Progenitor cell of endocrine pancreas (in vitro differentiated cells): ENCODE measurements around the gene ACTA2. TPM values are rescaled to one million over a fixed set of nuclear protein-coding genes. Genes with fewer than 3 reads are reported as not detected.
"Not testable (repeated sequence)": the region's sequence is repeated elsewhere in the genome, so short reads cannot be mapped to it uniquely, and the experiment has no call there.

ENCODE experiments used
- DNase-seq: peaks from one replicate; pipeline ENCODE4 v3.0.0; 2021; ENCODE audit warnings: low spot score; ENCODE audit not compliant: unreplicated experiment
- H3K27ac Mint-ChIP-seq: 2 replicates; pipeline ENCODE4 v1.8.0; 2021; ENCODE audit warnings: mild to moderate bottlenecking, moderate library complexity, mixed read lengths
- H3K27me3 Mint-ChIP-seq: 2 replicates; pipeline ENCODE4 v1.8.0; 2021; ENCODE audit warnings: mixed read lengths
- H3K36me3 Mint-ChIP-seq: 2 replicates; pipeline ENCODE4 v1.8.0; 2022; ENCODE audit warnings: mixed read lengths; ENCODE audit not compliant: insufficient read depth
- H3K4me1 Mint-ChIP-seq: 2 replicates; pipeline ENCODE4 v1.8.0; 2021; ENCODE audit warnings: low read depth, mixed read lengths
- H3K4me3 Mint-ChIP-seq: 2 replicates; pipeline ENCODE4 v1.8.0; 2021; ENCODE audit warnings: low read depth, mild to moderate bottlenecking, moderate library complexity, mixed read lengths
- H3K9me3 Mint-ChIP-seq: 2 replicates; pipeline ENCODE4 v1.8.0; 2021; ENCODE audit warnings: low read depth, mixed read lengths
- total RNA-seq: library from RNA; stranded (reverse); gene quantifications from 2 replicates; pipeline ENCODE4 v1.2.1, GENCODE V29; 2021
- TF ChIP-seq, protein P1 (sequence below): fragments of 200-600 bp; sonication (generic); IDR thresholded peaks from one replicate; pipeline ENCODE4 v1.5.0; 2021; ENCODE audit warnings: antibody characterized with exemption, mild to moderate bottlenecking; ENCODE audit not compliant: unreplicated experiment

Gene ACTA2
- total RNA-seq, 1 donor from 2014 or later, result 4.1 TPM

- TF ChIP-seq, protein P1, sequence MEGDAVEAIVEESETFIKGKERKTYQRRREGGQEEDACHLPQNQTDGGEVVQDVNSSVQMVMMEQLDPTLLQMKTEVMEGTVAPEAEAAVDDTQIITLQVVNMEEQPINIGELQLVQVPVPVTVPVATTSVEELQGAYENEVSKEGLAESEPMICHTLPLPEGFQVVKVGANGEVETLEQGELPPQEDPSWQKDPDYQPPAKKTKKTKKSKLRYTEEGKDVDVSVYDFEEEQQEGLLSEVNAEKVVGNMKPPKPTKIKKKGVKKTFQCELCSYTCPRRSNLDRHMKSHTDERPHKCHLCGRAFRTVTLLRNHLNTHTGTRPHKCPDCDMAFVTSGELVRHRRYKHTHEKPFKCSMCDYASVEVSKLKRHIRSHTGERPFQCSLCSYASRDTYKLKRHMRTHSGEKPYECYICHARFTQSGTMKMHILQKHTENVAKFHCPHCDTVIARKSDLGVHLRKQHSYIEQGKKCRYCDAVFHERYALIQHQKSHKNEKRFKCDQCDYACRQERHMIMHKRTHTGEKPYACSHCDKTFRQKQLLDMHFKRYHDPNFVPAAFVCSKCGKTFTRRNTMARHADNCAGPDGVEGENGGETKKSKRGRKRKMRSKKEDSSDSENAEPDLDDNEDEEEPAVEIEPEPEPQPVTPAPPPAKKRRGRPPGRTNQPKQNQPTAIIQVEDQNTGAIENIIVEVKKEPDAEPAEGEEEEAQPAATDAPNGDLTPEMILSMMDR, result no peak
- DNase-seq, result no peak
- H3K27ac Mint-ChIP-seq, result no peak overlapping the region
- peaks cover 3% of the 10 kb centered on the region for H3K4me1 Mint-ChIP-seq
- no peak overlapping the region for H3K4me3 Mint-ChIP-seq
- no peaks in the 10 kb centered on the region for H3K36me3 Mint-ChIP-seq
- H3K27me3 Mint-ChIP-seq, result peaks cover 9% of the 10 kb centered on the region
- H3K9me3 Mint-ChIP-seq, result no peaks in the 10 kb centered on the region
Observed at GRCh38 chr10:88938039-88938438, 14.5 kb downstream of the ACTA2 start.

DNA sequence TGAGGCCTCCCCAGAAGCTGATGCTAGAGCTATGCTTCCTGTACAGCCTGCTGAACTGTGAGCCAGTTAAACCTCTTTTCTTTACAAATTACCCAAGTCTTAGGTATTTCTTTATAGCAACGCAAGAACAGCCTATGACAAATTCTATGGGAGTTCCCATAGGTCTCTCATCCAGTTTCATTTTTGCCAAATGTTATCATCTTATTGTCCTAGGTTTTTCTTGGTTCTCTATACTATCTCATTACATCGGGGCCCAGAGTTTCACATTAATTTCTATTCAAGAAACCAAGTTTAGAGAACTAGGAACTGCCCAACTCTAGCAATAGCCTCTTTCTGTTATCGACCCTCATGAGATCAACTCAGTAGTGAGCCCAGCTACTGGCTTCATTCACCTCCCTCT, 15.9 kb downstream of the ACTA2 start:
- no peaks in the 10 kb centered on the region for H3K36me3 Mint-ChIP-seq
- no peaks in the 10 kb centered on the region for H3K9me3 Mint-ChIP-seq
- no peak for DNase-seq
- no peak overlapping the region for H3K4me3 Mint-ChIP-seq
- TF ChIP-seq, protein P1, result no peak
- H3K27ac Mint-ChIP-seq, result no peak overlapping the region
- peaks cover 6% of the 10 kb centered on the region for H3K27me3 Mint-ChIP-seq
- H3K4me1 Mint-ChIP-seq, result peaks cover 3% of the 10 kb centered on the region

DNA sequence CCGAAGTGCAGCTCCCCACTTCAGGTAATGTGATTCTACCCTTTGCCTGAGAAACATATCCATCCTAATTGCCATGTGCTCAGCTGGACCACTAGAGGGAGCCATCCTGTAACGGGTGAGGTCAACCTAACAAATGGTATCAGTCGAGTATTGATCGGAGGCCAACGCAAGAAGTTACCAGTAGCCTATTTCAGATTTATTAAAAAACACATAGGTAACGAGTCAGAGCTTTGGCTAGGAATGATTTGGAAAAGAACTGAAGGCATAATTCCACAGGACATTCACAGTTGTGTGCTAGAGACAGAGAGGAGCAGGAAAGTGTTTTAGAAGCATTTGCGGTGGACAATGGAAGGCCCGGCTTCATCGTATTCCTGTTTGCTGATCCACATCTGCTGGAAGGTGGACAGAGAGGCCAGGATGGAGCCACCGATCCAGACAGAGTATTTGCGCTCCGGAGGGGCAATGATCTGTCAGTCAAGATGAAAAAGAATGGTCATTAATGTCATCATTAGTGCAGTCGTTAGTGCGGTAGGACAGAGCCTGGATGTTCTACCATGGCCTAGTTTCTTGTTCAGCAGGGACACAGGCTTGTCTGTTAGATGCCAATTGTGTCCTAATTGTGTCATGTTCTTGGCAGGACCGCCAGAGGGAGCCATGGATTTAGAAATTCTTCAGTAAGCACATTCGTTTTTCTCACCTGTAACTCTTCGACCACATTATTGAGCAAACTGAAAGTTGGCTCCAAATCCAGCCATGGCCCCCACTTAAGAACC, 17.5 kb downstream of the ACTA2 start:
- Mint-ChIP-seq H3K36me3 (no peaks in the 10 kb centered on the region), H3K27ac (peak overlapping the region; percentile 89), H3K9me3 (no peaks in the 10 kb centered on the region), H3K4me3 (no peak overlapping the region), H3K4me1 (peaks cover 3% of the 10 kb centered on the region), H3K27me3 (peaks cover 12% of the 10 kb centered on the region)
- peak; percentile 29 for DNase-seq
- TF ChIP-seq, protein P1, result peak; percentile 69

- H3K27ac Mint-ChIP-seq, result no peak overlapping the region
- no peaks in the 10 kb centered on the region for H3K9me3 Mint-ChIP-seq
- peaks cover 3% of the 10 kb centered on the region for H3K4me1 Mint-ChIP-seq
- H3K4me3 Mint-ChIP-seq, result no peak overlapping the region
- TF ChIP-seq, protein P1, result no peak
- no peak for DNase-seq
- peaks cover 7% of the 10 kb centered on the region for H3K27me3 Mint-ChIP-seq
- no peaks in the 10 kb centered on the region for H3K36me3 Mint-ChIP-seq
Observed at GRCh38 chr10:88933564-88933963, 19.0 kb downstream of the ACTA2 start.

- Mint-ChIP-seq H3K4me1 (peaks cover 3% of the 10 kb centered on the region), H3K27me3 (peaks cover 7% of the 10 kb centered on the region), H3K36me3 (no peaks in the 10 kb centered on the region), H3K9me3 (no peaks in the 10 kb centered on the region), H3K27ac (no peak overlapping the region), H3K4me3 (no peak overlapping the region)
- TF ChIP-seq, protein P1, result peak; percentile 89
- DNase-seq, result no peak
Observed at GRCh38 chr10:88932539-88933256, 19.9 kb downstream of the ACTA2 start.

DNA sequence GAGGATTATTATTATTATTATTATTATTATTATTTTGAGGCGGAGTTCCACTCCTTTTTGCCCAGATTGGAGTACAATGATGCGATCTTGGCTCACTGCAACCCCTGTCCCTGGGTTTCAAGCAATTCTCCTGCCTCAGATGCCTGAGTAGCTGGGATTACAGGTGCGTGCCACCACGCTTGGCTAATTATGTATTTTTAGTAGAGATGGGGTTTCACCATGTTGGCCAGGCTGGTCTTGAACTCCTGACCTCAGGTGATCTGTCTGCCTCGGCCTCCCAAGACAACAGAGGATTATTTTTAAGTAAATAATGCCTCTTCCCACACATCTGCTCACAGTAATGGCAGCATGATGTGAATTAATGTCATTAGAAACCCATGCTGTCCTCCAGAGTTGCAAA, 20.5 kb downstream of the ACTA2 start:
- H3K27ac Mint-ChIP-seq, H3K36me3 Mint-ChIP-seq, H3K9me3 Mint-ChIP-seq: not testable (repeated sequence)

More for the DNA sequence above, 20.5 kb downstream of the ACTA2 start:
- DNase-seq, H3K4me3 Mint-ChIP-seq, H3K4me1 Mint-ChIP-seq, H3K27me3 Mint-ChIP-seq: not testable (repeated sequence)
